Endothelial cell of umbilical vein (primary cell): Measurements from ENCODE around the gene EPHA5.

Source experiments
- CTCF ChIP-seq, 2 donors: IDR thresholded peaks; 1 replicate in 1 of 2; 2 replicates in 1 of 2; pipeline ENCODE4 v1.5.1; 2011; ENCODE audit warnings: low read length in 2 of 2, mild to moderate bottlenecking in 2 of 2, moderate library complexity in 2 of 2, control low read depth in 1 of 2, inconsistent platforms in 1 of 2, low read depth in 1 of 2; ENCODE audit not compliant: insufficient read depth in 1 of 2; ENCODE audit errors: extremely low read depth in 1 of 2
- EZH2 ChIP-seq: IDR thresholded peaks from 2 replicates; pipeline ENCODE4 v1.6.1; 2012; ENCODE audit warnings: borderline replicate concordance, low read depth, mild to moderate bottlenecking, moderate library complexity, low read length, inconsistent platforms; ENCODE audit not compliant: severe bottlenecking
- GATA2 ChIP-seq: IDR thresholded peaks from 2 replicates; pipeline ENCODE4 v1.7.0; 2011; ENCODE audit warnings: low read depth, mild to moderate bottlenecking, moderate library complexity, mixed read lengths, low read length; ENCODE audit not compliant: insufficient read length, insufficient read depth
- JUN ChIP-seq: IDR thresholded peaks from 2 replicates; pipeline ENCODE4 v1.6.1; 2011; ENCODE audit warnings: borderline replicate concordance, low read depth; ENCODE audit not compliant: insufficient read length, insufficient read depth
- MAX ChIP-seq: IDR thresholded peaks from 2 replicates; pipeline ENCODE4 v1.6.1; 2011; ENCODE audit not compliant: insufficient read depth, insufficient read length
- POLR2A ChIP-seq: IDR thresholded peaks from 2 replicates; pipeline ENCODE4 v1.6.1; 2012; ENCODE audit warnings: low read depth, mild to moderate bottlenecking, control low read depth, low read length

- TF ChIP-seq MAX (no peak), POLR2A (no peak), GATA2 (no peak), CTCF (IDR thresholded peaks at IDR 0.05; ENCODE audit: extremely low read depth in 1 of 2, insufficient read depth in 1 of 2, low read depth in 1 of 2, low read length in 2 of 2) (no peak), EZH2 (no peak), JUN (no peak)
These were observed 70.9 kb downstream of the EPHA5 start for GRCh38 chr4:65599340-65599739.
